Endodermal cell (in vitro differentiated cells): ENCODE data around the gene ABHD10. TPM values are rescaled to one million over a fixed set of nuclear protein-coding genes. Genes with fewer than 3 reads are reported as not detected.
A peak's percentile ranks its signal among the peaks of the same experiment; 100 is the strongest.

Experiments
- DNase-seq: peaks from one replicate; pipeline ENCODE4 v3.0.0-alpha.2; 2017
- H3K27ac ChIP-seq: 2 replicates; pipeline ENCODE4 v1.5.1; 2013; ENCODE audit warnings: mild to moderate bottlenecking, low read depth, low read length, moderate library complexity
- H3K27me3 ChIP-seq: 2 replicates; pipeline ENCODE4 v1.6.1; 2013; ENCODE audit warnings: mild to moderate bottlenecking, low read length, moderate library complexity; ENCODE audit not compliant: insufficient read depth, control insufficient read depth, poor library complexity, severe bottlenecking
- H3K36me3 ChIP-seq: 2 replicates; pipeline ENCODE4 v1.7.0; 2013; ENCODE audit warnings: mild to moderate bottlenecking, low read length, moderate library complexity; ENCODE audit not compliant: control insufficient read depth, insufficient read depth
- H3K4me1 ChIP-seq: one replicate; pipeline ENCODE4 v1.7.0; 2013; ENCODE audit warnings: low read length; ENCODE audit not compliant: control insufficient read depth, insufficient read depth
- H3K4me3 ChIP-seq: 2 replicates; pipeline ENCODE4 v1.5.1; 2013; ENCODE audit warnings: mild to moderate bottlenecking, low read length, moderate library complexity
- H3K9ac ChIP-seq: 2 replicates; pipeline ENCODE4 v1.6.1; 2013; ENCODE audit warnings: mild to moderate bottlenecking, low read length, moderate library complexity; ENCODE audit not compliant: poor library complexity, severe bottlenecking; ENCODE audit errors: extremely low read depth
- H3K9me3 ChIP-seq: 2 replicates; pipeline ENCODE4 v1.6.1; 2013; ENCODE audit warnings: mild to moderate bottlenecking, low read length, moderate library complexity; ENCODE audit not compliant: control insufficient read depth
- H3K27ac Mint-ChIP-seq: 2 replicates; pipeline ENCODE4 v1.8.0; 2020; ENCODE audit warnings: mixed read lengths
- H3K27me3 Mint-ChIP-seq: 2 replicates; pipeline ENCODE4 v1.8.0; 2021; ENCODE audit warnings: mild to moderate bottlenecking, mixed read lengths; ENCODE audit not compliant: insufficient read depth
- H3K36me3 Mint-ChIP-seq: 2 replicates; pipeline ENCODE4 v1.8.0; 2020; ENCODE audit warnings: low read depth, mixed read lengths
- H3K4me1 Mint-ChIP-seq: 2 replicates; pipeline ENCODE4 v1.8.0; 2020; ENCODE audit warnings: mixed read lengths
- H3K4me3 Mint-ChIP-seq: 2 replicates; pipeline ENCODE4 v1.8.0; 2020; ENCODE audit warnings: mild to moderate bottlenecking, moderate library complexity, mixed read lengths
- H3K9me3 Mint-ChIP-seq: 2 replicates; pipeline ENCODE4 v1.8.0; 2020; ENCODE audit warnings: mild to moderate bottlenecking, mixed read lengths
- CTCF ChIP-seq: fragments of 200-600 bp; sonication (generic); conservative IDR thresholded peaks from 2 replicates; pipeline ENCODE4 v1.5.0; 2021; ENCODE audit warnings: antibody characterized with exemption, mild to moderate bottlenecking
- WGBS, 2 experiments: methylation state at CpG; one replicate each; pipeline versions ENCODE4 v1.1.5 to v1.1.7; 2013; ENCODE audit warnings: missing lambda C conversion rate in 2 of 2, mixed read lengths in 1 of 2; ENCODE audit not compliant: insufficient coverage in 1 of 2, insufficient read length in 1 of 2; 5-methylcytosine and 5-hydroxymethylcytosine counted together
- total RNA-seq, 2 donors: library from RNA; stranded (reverse); fragmentation: NEBNext Ultra II Directional in 1 of 2; extraction: Animal tissue kit (Norgen Biotek cat#: 25700) in 1 of 2; gene quantifications; 2 replicates in 1 of 2; 3 replicates in 1 of 2; pipeline ENCODE4 v1.2.1, GENCODE V29; 2021

Gene ABHD10
- total RNA-seq, 2 donors from 2014 or later, result 27.9 to 38.1 TPM

DNA sequence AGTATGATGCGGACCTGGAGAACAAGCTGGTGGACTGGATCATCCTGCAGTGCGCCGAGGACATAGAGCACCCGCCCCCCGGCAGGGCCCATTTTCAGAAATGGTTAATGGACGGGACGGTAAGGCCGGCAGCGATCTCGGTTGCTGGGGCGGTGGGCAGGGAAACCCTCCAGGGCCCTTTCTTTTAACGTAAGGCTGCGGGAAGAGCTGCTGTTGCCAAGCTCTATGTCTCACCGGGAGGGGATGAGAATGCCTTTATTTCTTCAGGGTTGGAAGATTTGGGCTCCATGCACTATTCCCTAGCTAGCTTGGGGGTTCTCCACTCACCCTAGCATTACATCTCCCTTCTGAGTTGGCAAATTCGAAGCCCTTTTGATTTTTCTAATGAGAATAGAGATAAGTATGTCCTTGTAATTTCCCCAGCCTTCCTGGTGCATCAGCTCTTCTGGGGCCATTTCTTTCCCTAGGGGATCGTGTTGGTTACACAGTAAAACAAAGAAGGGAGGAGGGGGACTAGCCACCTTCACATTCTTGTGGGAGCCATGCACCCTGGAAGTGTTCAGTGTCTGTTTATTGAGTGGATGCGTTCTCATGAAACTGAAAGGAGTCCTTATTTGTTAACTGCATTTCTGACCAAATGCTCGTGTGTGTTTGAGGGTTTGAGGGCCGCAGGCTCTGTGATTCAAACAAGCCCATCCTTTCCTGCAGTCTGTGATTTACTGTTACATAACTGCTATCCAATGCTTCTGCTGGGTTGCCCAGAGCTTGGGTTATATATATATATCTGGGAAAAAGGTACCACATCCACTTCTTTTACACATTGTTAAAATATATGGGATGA lies 20.9 kb downstream of the ABHD10 start:
- Mint-ChIP-seq H3K27me3 (peaks cover 38% of the 10 kb centered on the region), H3K9me3 (no peaks in the 10 kb centered on the region), H3K36me3 (no peaks in the 10 kb centered on the region), H3K4me1 (peaks cover 11% of the 10 kb centered on the region), H3K4me3 (peak overlapping the region; percentile 74), H3K27ac (peak overlapping the region; percentile 49)
- no peak for DNase-seq
- Histone ChIP-seq H3K4me1 (peaks cover 6% of the 10 kb centered on the region), H3K27ac (peak overlapping the region; percentile 97), H3K27me3 (peaks cover 10% of the 10 kb centered on the region), H3K9me3 (no peaks in the 10 kb centered on the region), H3K36me3 (no peaks in the 10 kb centered on the region), H3K4me3 (peak overlapping the region; percentile 81), H3K9ac (peak overlapping the region; percentile 9)
- no peak for TF ChIP-seq CTCF
- 5 to 17% methylated on average over 10 to 19 of the region's 19 CpGs for WGBS, 2 experiments

- peaks cover 10% of the 10 kb centered on the region for H3K27me3 ChIP-seq
- H3K4me1 ChIP-seq, result peaks cover 6% of the 10 kb centered on the region
- H3K27ac ChIP-seq, result peak overlapping the region; percentile 97
- H3K27me3 Mint-ChIP-seq, result peaks cover 38% of the 10 kb centered on the region
- H3K36me3 Mint-ChIP-seq, result no peaks in the 10 kb centered on the region
- WGBS, 2 experiments, result 25 to 68% methylated on average over 2 to 5 of the region's 5 CpGs
- H3K27ac Mint-ChIP-seq, result no peak overlapping the region
- H3K4me3 ChIP-seq, result peak overlapping the region; percentile 81
- no peak overlapping the region for H3K9ac ChIP-seq
- H3K4me3 Mint-ChIP-seq, result no peak overlapping the region
- no peak for DNase-seq
- peaks cover 14% of the 10 kb centered on the region for H3K4me1 Mint-ChIP-seq
- no peaks in the 10 kb centered on the region for H3K9me3 ChIP-seq
- no peaks in the 10 kb centered on the region for H3K36me3 ChIP-seq
- no peak for TF ChIP-seq CTCF
- no peaks in the 10 kb centered on the region for H3K9me3 Mint-ChIP-seq
Observed at GRCh38 chr3:112000367-112000771, 21.5 kb downstream of the ABHD10 start.

GRCh38 chr3:112000966-112001365 lies 22.1 kb downstream of the ABHD10 start:
- H3K9me3 Mint-ChIP-seq, result no peaks in the 10 kb centered on the region
- H3K4me3 ChIP-seq, result peak overlapping the region; percentile 81
- no peak for DNase-seq
- no peak overlapping the region for H3K27ac Mint-ChIP-seq
- no peak for TF ChIP-seq CTCF
- peaks cover 38% of the 10 kb centered on the region for H3K27me3 Mint-ChIP-seq
- H3K36me3 ChIP-seq, result no peaks in the 10 kb centered on the region
- H3K4me1 Mint-ChIP-seq, result peaks cover 14% of the 10 kb centered on the region
- no peaks in the 10 kb centered on the region for H3K9me3 ChIP-seq
- peaks cover 6% of the 10 kb centered on the region for H3K4me1 ChIP-seq
- H3K27ac ChIP-seq, result peak overlapping the region; percentile 97
- no peaks in the 10 kb centered on the region for H3K36me3 Mint-ChIP-seq
- H3K9ac ChIP-seq, result no peak overlapping the region
- H3K4me3 Mint-ChIP-seq, result no peak overlapping the region
- 27% methylated on average over 2 of the region's 2 CpGs; no CpG with 5 or more reads in 1 of the 2 experiments for WGBS, 2 experiments
- peaks cover 10% of the 10 kb centered on the region for H3K27me3 ChIP-seq
